GM23338 (cell line): ENCODE data around the gene HOXB6. TPM values are rescaled to one million over a fixed set of nuclear protein-coding genes. Genes with fewer than 3 reads are reported as not detected.
A peak's percentile ranks its signal among the peaks of the same experiment; 100 is the strongest.

Experiments used
- ATAC-seq: fragments of 200-7000 bp; cut with Tn5 transposase; 3 replicates; pipeline ENCODE4 v1.9.1; 2020
- DNase-seq: peaks from one replicate; pipeline ENCODE4 v3.0.0-alpha.2; 2015; ENCODE audit warnings: low spot score
- H2AFZ ChIP-seq: fragments of 200-600 bp; sonication (generic); 2 replicates; pipeline ENCODE4 v1.8.0; 2016; ENCODE audit warnings: antibody characterized with exemption, mild to moderate bottlenecking, moderate library complexity
- H3F3A ChIP-seq: fragments of 200-600 bp; sonication (generic); replicated peaks from 2 replicates; pipeline ENCODE4 v1.8.0; 2017; ENCODE audit warnings: antibody characterized with exemption, mixed run types, low read depth
- H3K27ac ChIP-seq: fragments of 200-600 bp; sonication (generic); 2 replicates; pipeline ENCODE4 v1.6.1; 2016; ENCODE audit warnings: low read depth
- H3K27me3 ChIP-seq: fragments of 200-600 bp; sonication (generic); 2 replicates; pipeline ENCODE4 v1.8.0; 2016; ENCODE audit warnings: mild to moderate bottlenecking, mixed run types, moderate library complexity; ENCODE audit not compliant: insufficient read depth
- H3K36me3 ChIP-seq: fragments of 200-600 bp; sonication (generic); 2 replicates; pipeline ENCODE4 v1.8.0; 2016; ENCODE audit warnings: mild to moderate bottlenecking; ENCODE audit not compliant: insufficient read depth
- H3K4me1 ChIP-seq: fragments of 200-600 bp; sonication (generic); 2 replicates; pipeline ENCODE4 v1.8.0; 2016; ENCODE audit warnings: mild to moderate bottlenecking, moderate library complexity; ENCODE audit not compliant: insufficient read depth
- H3K4me2 ChIP-seq: fragments of 200-600 bp; sonication (generic); 2 replicates; pipeline ENCODE4 v1.7.1; 2017; ENCODE audit warnings: mixed run types
- H3K4me3 ChIP-seq: fragments of 200-600 bp; sonication (generic); 2 replicates; pipeline ENCODE4 v1.6.1; 2016; ENCODE audit warnings: mixed run types
- H3K79me2 ChIP-seq: fragments of 200-600 bp; sonication (generic); replicated peaks from 2 replicates; pipeline ENCODE4 v1.8.0; 2017; ENCODE audit warnings: mild to moderate bottlenecking; ENCODE audit not compliant: insufficient read depth
- H3K9me2 ChIP-seq: fragments of 200-600 bp; sonication (generic); 2 replicates; pipeline ENCODE4 v1.8.0; 2017; ENCODE audit not compliant: insufficient read depth
- H4K20me1 ChIP-seq: fragments of 200-600 bp; sonication (generic); replicated peaks from 2 replicates; pipeline ENCODE4 v1.8.0; 2017; ENCODE audit warnings: mild to moderate bottlenecking; ENCODE audit not compliant: insufficient read depth
- H3K27ac Mint-ChIP-seq: 2 replicates; pipeline ENCODE4 v1.8.0; 2020; ENCODE audit warnings: inconsistent platforms, mild to moderate bottlenecking, moderate library complexity, mixed read lengths
- H3K27me3 Mint-ChIP-seq: 3 replicates; pipeline ENCODE4 v1.8.0; 2022; ENCODE audit warnings: low read depth, mild to moderate bottlenecking, moderate library complexity, mixed read lengths, inconsistent platforms; ENCODE audit not compliant: insufficient read depth, poor library complexity
- H3K36me3 Mint-ChIP-seq: 3 replicates; pipeline ENCODE4 v1.8.0; 2021; ENCODE audit warnings: low read depth, mild to moderate bottlenecking, inconsistent platforms, moderate library complexity, mixed read lengths
- H3K4me1 Mint-ChIP-seq: 3 replicates; pipeline ENCODE4 v1.8.0; 2020; ENCODE audit warnings: mild to moderate bottlenecking, inconsistent platforms, mixed read lengths
- H3K4me3 Mint-ChIP-seq: 3 replicates; pipeline ENCODE4 v1.8.0; 2021; ENCODE audit warnings: moderate library complexity, mild to moderate bottlenecking, inconsistent platforms, mixed read lengths
- H3K9me3 Mint-ChIP-seq: 3 replicates; pipeline ENCODE4 v1.8.0; 2020; ENCODE audit warnings: moderate library complexity, mild to moderate bottlenecking, inconsistent platforms, mixed read lengths
- EZH2 ChIP-seq: fragments of 200-600 bp; sonication (generic); IDR thresholded peaks from one replicate; pipeline ENCODE4 v1.8.0; 2017; ENCODE audit warnings: antibody characterized with exemption, mild to moderate bottlenecking, low read depth; ENCODE audit not compliant: unreplicated experiment
- EZH2phosphoT487 ChIP-seq: fragments of 200-600 bp; sonication (generic); IDR thresholded peaks from one replicate; pipeline ENCODE4 v1.8.1; 2018; ENCODE audit warnings: antibody characterized with exemption; ENCODE audit not compliant: unreplicated experiment
- JUNB ChIP-seq: IDR thresholded peaks from one replicate; pipeline ENCODE4 v1.6.1; 2016; ENCODE audit warnings: antibody characterized with exemption; ENCODE audit not compliant: unreplicated experiment
- NANOG ChIP-seq: IDR thresholded peaks from 2 replicates; pipeline ENCODE4 v1.6.1; 2016; ENCODE audit warnings: antibody characterized with exemption, borderline replicate concordance
- STAT1 ChIP-seq: IDR thresholded peaks from one replicate; pipeline ENCODE4 v1.6.1; 2016; ENCODE audit warnings: antibody characterized with exemption; ENCODE audit not compliant: unreplicated experiment
- ZNF331 ChIP-seq: fragments of 250-450 bp; sonication (Bioruptor Pico); IDR thresholded peaks from 2 replicates; pipeline ENCODE4 v1.5.0; 2020; ENCODE audit warnings: low read depth, mild to moderate bottlenecking, moderate library complexity
- polyA plus RNA-seq: library from polyadenylated mRNA; unstranded; fragments of >200 nt; fragmentation: Nextera tagmentation; extraction: Ambion mirVana; gene quantifications from 2 replicates; pipeline ENCODE4 v1.2.1, GENCODE V29; 2016
- total RNA-seq: library from RNA; depleted of rRNA; stranded (reverse); fragments of >200 nt; shearing (Covaris generic); gene quantifications from 2 replicates; pipeline ENCODE4 v1.2.3, GENCODE V29; 2014
- TF ChIP-seq, protein P1 (sequence below): fragments of 250-450 bp; sonication (Bioruptor Pico); IDR thresholded peaks from 2 replicates; pipeline ENCODE4 v1.5.0; 2020; ENCODE audit warnings: mild to moderate bottlenecking, moderate library complexity

Gene HOXB6
- total and polyA plus RNA-seq, 2 experiments from 2014 or later, result not detected

GRCh38 chr17:48588528-48588927 is 16.3 kb downstream of the HOXB6 start (continued):
- TF ChIP-seq, protein P1, sequence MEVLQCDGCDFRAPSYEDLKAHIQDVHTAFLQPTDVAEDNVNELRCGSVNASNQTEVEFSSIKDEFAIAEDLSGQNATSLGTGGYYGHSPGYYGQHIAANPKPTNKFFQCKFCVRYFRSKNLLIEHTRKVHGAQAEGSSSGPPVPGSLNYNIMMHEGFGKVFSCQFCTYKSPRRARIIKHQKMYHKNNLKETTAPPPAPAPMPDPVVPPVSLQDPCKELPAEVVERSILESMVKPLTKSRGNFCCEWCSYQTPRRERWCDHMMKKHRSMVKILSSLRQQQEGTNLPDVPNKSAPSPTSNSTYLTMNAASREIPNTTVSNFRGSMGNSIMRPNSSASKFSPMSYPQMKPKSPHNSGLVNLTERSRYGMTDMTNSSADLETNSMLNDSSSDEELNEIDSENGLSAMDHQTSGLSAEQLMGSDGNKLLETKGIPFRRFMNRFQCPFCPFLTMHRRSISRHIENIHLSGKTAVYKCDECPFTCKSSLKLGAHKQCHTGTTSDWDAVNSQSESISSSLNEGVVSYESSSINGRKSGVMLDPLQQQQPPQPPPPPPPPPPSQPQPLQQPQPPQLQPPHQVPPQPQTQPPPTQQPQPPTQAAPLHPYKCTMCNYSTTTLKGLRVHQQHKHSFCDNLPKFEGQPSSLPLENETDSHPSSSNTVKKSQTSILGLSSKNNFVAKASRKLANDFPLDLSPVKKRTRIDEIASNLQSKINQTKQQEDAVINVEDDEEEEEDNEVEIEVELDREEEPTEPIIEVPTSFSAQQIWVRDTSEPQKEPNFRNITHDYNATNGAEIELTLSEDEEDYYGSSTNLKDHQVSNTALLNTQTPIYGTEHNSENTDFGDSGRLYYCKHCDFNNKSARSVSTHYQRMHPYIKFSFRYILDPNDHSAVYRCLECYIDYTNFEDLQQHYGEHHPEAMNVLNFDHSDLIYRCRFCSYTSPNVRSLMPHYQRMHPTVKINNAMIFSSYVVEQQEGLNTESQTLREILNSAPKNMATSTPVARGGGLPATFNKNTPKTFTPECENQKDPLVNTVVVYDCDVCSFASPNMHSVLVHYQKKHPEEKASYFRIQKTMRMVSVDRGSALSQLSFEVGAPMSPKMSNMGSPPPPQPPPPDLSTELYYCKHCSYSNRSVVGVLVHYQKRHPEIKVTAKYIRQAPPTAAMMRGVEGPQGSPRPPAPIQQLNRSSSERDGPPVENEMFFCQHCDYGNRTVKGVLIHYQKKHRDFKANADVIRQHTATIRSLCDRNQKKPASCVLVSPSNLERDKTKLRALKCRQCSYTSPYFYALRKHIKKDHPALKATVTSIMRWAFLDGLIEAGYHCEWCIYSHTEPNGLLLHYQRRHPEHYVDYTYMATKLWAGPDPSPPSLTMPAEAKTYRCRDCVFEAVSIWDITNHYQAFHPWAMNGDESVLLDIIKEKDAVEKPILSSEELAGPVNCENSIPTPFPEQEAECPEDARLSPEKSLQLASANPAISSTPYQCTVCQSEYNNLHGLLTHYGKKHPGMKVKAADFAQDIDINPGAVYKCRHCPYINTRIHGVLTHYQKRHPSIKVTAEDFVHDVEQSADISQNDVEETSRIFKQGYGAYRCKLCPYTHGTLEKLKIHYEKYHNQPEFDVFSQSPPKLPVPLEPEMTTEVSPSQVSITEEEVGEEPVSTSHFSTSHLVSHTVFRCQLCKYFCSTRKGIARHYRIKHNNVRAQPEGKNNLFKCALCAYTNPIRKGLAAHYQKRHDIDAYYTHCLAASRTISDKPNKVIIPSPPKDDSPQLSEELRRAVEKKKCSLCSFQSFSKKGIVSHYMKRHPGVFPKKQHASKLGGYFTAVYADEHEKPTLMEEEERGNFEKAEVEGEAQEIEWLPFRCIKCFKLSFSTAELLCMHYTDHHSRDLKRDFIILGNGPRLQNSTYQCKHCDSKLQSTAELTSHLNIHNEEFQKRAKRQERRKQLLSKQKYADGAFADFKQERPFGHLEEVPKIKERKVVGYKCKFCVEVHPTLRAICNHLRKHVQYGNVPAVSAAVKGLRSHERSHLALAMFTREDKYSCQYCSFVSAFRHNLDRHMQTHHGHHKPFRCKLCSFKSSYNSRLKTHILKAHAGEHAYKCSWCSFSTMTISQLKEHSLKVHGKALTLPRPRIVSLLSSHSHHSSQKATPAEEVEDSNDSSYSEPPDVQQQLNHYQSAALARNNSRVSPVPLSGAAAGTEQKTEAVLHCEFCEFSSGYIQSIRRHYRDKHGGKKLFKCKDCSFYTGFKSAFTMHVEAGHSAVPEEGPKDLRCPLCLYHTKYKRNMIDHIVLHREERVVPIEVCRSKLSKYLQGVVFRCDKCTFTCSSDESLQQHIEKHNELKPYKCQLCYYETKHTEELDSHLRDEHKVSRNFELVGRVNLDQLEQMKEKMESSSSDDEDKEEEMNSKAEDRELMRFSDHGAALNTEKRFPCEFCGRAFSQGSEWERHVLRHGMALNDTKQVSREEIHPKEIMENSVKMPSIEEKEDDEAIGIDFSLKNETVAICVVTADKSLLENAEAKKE (CRISPR knock-in tag), result no peak
- TF ChIP-seq ZNF331 (CRISPR knock-in tag) (no peak), NANOG (no peak), STAT1 (no peak), EZH2phosphoT487 (no peak)

GRCh38 chr17:48588074-48588415 is 16.7 kb downstream of the HOXB6 start:
- H3K27ac Mint-ChIP-seq, result no peak overlapping the region
- no peak for ATAC-seq
- DNase-seq, result no peak
- no peak overlapping the region for H3K27ac ChIP-seq
- H3K4me2 ChIP-seq, result no peak overlapping the region
- peaks cover 100% of the 10 kb centered on the region for H3K27me3 Mint-ChIP-seq
- H3K79me2 ChIP-seq, result no peaks in the 10 kb centered on the region
- TF ChIP-seq JUNB (no peak), EZH2 (peak; percentile 46)
- H2AFZ ChIP-seq, result no peak overlapping the region
- no peaks in the 10 kb centered on the region for H3K36me3 Mint-ChIP-seq
- peaks cover 66% of the 10 kb centered on the region for H4K20me1 ChIP-seq
- H3K4me1 Mint-ChIP-seq, result peaks cover 39% of the 10 kb centered on the region
- H3K9me3 Mint-ChIP-seq, result no peaks in the 10 kb centered on the region; the same call in 1 of the 3 replicates
- no peaks in the 10 kb centered on the region for H3K36me3 ChIP-seq
- H3K4me1 ChIP-seq, result peaks cover 52% of the 10 kb centered on the region
- no peak overlapping the region for H3K4me3 Mint-ChIP-seq
- H3F3A ChIP-seq, result peaks cover 60% of the 10 kb centered on the region
- H3K4me3 ChIP-seq, result no peak overlapping the region
- H3K9me2 ChIP-seq, result no peaks in the 10 kb centered on the region
- H3K27me3 ChIP-seq, result peaks cover 100% of the 10 kb centered on the region
